ENCODE measurements around the gene EFCC1. TPM values are rescaled to one million over a fixed set of nuclear protein-coding genes. Genes with fewer than 3 reads are reported as not detected.

Gene EFCC1
- total RNA-seq, 2 experiments from 2014 or later = 0.14 to 0.23 TPM

DNA sequence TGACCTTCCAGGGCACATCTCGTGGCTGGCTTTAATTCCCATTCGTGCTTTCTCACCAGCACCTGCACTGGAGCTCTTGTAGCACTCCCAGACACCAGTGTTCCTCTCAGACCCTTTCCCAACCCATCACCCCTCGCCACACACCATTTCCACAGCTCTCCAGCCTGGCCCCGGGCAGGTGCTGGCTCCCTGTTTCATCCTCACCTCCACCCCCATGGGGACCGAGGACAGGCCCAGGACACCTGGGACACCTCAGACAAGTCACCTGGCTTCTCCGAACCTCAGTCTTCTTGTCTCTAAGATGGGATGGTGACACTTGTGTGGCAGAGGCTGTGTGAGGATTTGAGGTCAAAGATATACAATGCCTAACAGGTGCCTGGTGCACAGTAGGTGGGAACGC is 32.0 kb downstream of the EFCC1 start:
- Mint-ChIP-seq H3K27ac (no peak overlapping the region), H3K27me3 (no peaks in the 10 kb centered on the region), H3K4me3 (no peak overlapping the region), H3K36me3 (no peaks in the 10 kb centered on the region), H3K9me3 (no peaks in the 10 kb centered on the region), H3K4me1 (peaks cover 10% of the 10 kb centered on the region)
- DNase-seq (peak; percentile 26), ATAC-seq (ENCODE audit: low read depth) (no peak)
- POLR2A ChIA-PET = no interaction called here

DNA sequence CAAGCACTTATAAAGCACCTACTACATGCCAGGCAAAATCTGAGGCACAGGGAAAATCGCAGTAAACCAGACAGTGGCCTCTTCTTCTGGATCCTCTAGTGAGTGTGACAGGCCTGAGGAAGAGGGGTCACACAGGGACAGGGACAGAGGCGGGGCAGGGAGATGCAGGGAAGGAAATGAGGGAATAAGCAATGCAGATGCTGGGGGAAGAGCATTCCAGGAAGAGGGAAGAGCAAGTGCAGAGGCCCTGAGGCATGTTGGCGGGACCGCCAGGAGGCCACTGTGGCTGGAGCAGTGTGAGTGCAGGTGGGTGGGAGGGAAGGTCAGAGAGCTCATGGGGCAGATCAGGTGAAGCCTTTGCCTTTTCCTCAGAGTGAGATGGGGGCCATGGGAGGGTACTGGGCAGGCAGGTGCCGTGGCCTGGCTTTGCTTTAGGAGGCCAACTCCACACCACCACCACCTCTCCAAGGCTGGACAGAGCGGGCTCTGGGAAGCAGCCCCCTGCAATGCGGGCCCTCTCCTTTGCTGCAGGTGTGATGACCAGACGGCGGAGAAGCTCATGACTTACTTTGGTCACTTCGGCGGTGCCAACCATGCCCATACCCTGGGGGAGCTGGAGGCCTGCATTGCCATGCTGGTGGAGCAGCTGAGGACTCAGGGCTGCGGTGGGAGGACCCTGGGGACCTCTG is 32.7 kb downstream of the EFCC1 start:
- DNase-seq = peak; percentile 25
- Mint-ChIP-seq H3K4me1 (peaks cover 10% of the 10 kb centered on the region), H3K9me3 (no peaks in the 10 kb centered on the region), H3K4me3 (no peak overlapping the region), H3K27ac (no peak overlapping the region), H3K27me3 (no peaks in the 10 kb centered on the region), H3K36me3 (no peaks in the 10 kb centered on the region)
- POLR2A ChIA-PET = no interaction called here
- no peak for ATAC-seq (ENCODE audit: low read depth)

DNA sequence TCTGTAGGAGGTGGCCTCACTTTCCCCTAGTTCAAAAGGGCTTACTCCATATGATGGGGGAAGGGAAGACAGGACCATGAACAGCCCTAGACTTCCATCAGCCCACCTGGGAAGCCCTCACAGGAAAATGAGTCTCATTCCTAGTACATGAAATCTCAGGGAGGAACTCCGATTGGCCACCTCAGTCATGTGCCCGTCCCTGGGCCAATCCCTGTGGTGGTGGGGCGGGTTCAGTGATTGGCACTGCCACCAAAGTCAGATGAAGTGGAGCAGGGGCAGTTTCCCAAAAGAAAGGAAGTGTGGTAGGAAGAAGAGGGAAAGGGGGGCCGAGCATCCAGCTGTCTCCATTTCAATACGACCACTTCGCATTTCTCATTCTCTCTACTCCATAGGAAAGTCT is 33.5 kb downstream of the EFCC1 start:
- POLR2A ChIA-PET = interaction anchor here (1.3 kb wide), 1 partner anchor 9 kb away, joined by 3 read pairs; no protein-coding TSS in a partner anchor
- no peaks in the 10 kb centered on the region for H3K36me3 Mint-ChIP-seq
- H3K27me3 Mint-ChIP-seq = peaks cover under 1% of the 10 kb centered on the region
- DNase-seq (peak; percentile 26), ATAC-seq (ENCODE audit: low read depth) (no peak)
- no peak overlapping the region for H3K4me3 Mint-ChIP-seq
- H3K27ac Mint-ChIP-seq = no peak overlapping the region
- no peaks in the 10 kb centered on the region for H3K9me3 Mint-ChIP-seq
- peaks cover 10% of the 10 kb centered on the region for H3K4me1 Mint-ChIP-seq

DNA sequence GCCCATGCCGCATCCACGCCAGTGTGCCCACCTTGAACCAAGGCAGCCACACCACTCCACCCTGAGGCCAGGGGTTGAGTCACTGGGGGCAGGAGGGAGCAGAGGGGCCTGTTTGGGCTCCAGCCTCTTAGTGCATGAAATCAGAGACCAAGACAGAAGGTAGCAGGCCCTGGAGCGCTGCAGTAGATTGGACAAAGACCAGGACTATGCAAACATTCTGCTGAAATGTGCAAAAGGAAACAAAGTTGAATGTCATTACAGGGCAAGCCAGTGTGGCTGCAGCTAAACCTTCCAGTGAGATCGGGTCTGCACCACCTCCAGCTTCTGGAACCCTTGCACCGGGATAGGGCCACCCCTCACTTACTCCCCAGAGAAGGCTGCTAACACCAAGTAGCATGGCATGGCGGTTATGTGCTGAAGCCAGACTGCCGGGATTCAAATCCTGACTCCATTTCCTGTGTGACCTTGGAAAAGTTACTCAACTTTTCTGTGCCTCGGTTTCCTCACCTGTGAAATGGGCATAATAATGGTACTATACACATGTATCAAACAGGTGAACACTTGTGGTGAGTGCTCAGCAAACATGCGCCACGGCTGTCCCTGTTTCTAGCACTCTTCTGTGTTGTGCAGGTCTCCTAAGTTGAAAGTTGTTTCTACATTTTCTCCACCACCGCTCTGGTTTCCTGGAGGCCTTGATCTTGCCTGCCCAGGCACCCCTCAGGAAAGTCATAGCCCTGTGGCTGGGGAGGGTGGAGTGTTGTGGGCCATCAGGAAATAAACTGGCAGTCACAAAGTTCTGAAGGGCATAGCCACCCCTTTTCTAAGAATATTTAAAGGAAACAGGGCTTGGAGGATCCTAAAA is 34.5 kb downstream of the EFCC1 start:
- ATAC-seq (ENCODE audit: low read depth) = peak; percentile 68
- peaks cover 5% of the 10 kb centered on the region for H3K27me3 Mint-ChIP-seq
- no peaks in the 10 kb centered on the region for H3K36me3 Mint-ChIP-seq
- no peaks in the 10 kb centered on the region for H3K9me3 Mint-ChIP-seq
- DNase-seq = peak; percentile 26
- H3K27ac Mint-ChIP-seq = peak overlapping the region; percentile 51
- peaks cover 10% of the 10 kb centered on the region for H3K4me1 Mint-ChIP-seq
- POLR2A ChIA-PET = interaction anchor here (0.5 to 1.3 kb wide), 2 partner anchors 9 to 10 kb away, joined by 3 read pairs; no protein-coding TSS in a partner anchor
- H3K4me3 Mint-ChIP-seq = peak overlapping the region; percentile 30

- Mint-ChIP-seq H3K9me3 (no peaks in the 10 kb centered on the region), H3K27ac (peak overlapping the region; percentile 51), H3K36me3 (no peaks in the 10 kb centered on the region), H3K4me1 (peaks cover 10% of the 10 kb centered on the region), H3K27me3 (peaks cover 8% of the 10 kb centered on the region), H3K4me3 (no peak overlapping the region)
- peak; percentile 23 for DNase-seq
- POLR2A ChIA-PET = interaction anchor here (0.5 to 1.5 kb wide), 2 partner anchors 9 to 10 kb away, joined by 3 to 6 read pairs; no protein-coding TSS in a partner anchor
- no peak for ATAC-seq (ENCODE audit: low read depth)
Measured at GRCh38 chr3:129036222-129037092, 35.4 kb downstream of the EFCC1 start.

GRCh38 chr3:129037093-129037419 is 36.0 kb downstream of the EFCC1 start:
- peaks cover 11% of the 10 kb centered on the region for H3K27me3 Mint-ChIP-seq
- no peaks in the 10 kb centered on the region for H3K36me3 Mint-ChIP-seq
- no peak overlapping the region for H3K4me3 Mint-ChIP-seq
- ATAC-seq (ENCODE audit: low read depth) = no peak
- no peak overlapping the region for H3K27ac Mint-ChIP-seq
- H3K9me3 Mint-ChIP-seq = no peaks in the 10 kb centered on the region
- peaks cover 10% of the 10 kb centered on the region for H3K4me1 Mint-ChIP-seq
- DNase-seq = no peak
- POLR2A ChIA-PET = interaction anchor here (1.5 kb wide), 1 partner anchor 10 kb away, joined by 6 read pairs; no protein-coding TSS in a partner anchor

- ATAC-seq (ENCODE audit: low read depth) = no peak
Measured at GRCh38 chr3:129038121-129038855, 37.2 kb downstream of the EFCC1 start.

GRCh38 chr3:129039271-129040038 is 38.4 kb downstream of the EFCC1 start:
- POLR2A ChIA-PET = no interaction called here
- peak; percentile 32 for DNase-seq
- Mint-ChIP-seq H3K4me3 (no peak overlapping the region), H3K27ac (no peak overlapping the region), H3K36me3 (peaks cover 2% of the 10 kb centered on the region), H3K9me3 (no peaks in the 10 kb centered on the region), H3K27me3 (peaks cover 18% of the 10 kb centered on the region), H3K4me1 (peaks cover 10% of the 10 kb centered on the region)
- ATAC-seq (ENCODE audit: low read depth) = no peak

More at GRCh38 chr3:129038121-129038855, 37.2 kb downstream of the EFCC1 start:
- H3K36me3 Mint-ChIP-seq = no peaks in the 10 kb centered on the region
- DNase-seq = peak; percentile 15
- H3K4me3 Mint-ChIP-seq = no peak overlapping the region
- H3K27me3 Mint-ChIP-seq = peaks cover 18% of the 10 kb centered on the region
- no peak overlapping the region for H3K27ac Mint-ChIP-seq
- no peaks in the 10 kb centered on the region for H3K9me3 Mint-ChIP-seq
- POLR2A ChIA-PET = no interaction called here
- H3K4me1 Mint-ChIP-seq = peaks cover 10% of the 10 kb centered on the region

DNA sequence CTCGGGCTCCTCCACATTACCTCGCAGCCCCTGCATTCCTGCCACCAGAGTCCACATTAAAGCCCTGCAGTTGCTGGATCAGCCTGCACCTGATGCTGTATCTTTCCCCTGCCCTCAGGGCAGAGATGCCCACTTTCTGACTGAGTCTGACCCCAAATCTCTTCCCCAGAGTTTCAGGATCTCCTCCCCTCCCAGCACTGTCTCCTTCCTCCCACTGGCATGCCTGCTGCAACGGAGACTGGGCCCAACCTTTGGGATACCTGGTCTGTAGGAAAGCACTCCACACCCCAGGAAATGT is 38.9 kb downstream of the EFCC1 start:
- Mint-ChIP-seq H3K9me3 (no peaks in the 10 kb centered on the region), H3K36me3 (peaks cover 2% of the 10 kb centered on the region), H3K4me3 (no peak overlapping the region), H3K27me3 (peaks cover 18% of the 10 kb centered on the region), H3K27ac (no peak overlapping the region), H3K4me1 (peaks cover 10% of the 10 kb centered on the region)
- ATAC-seq (ENCODE audit: low read depth) (no peak), DNase-seq (no peak)
- POLR2A ChIA-PET = no interaction called here

GRCh38 chr3:129040579-129041300 is 39.6 kb downstream of the EFCC1 start:
- no peaks in the 10 kb centered on the region for H3K9me3 Mint-ChIP-seq
- no peak overlapping the region for H3K27ac Mint-ChIP-seq
- ATAC-seq (ENCODE audit: low read depth) = no peak
- H3K36me3 Mint-ChIP-seq = peaks cover 2% of the 10 kb centered on the region
- peaks cover 20% of the 10 kb centered on the region for H3K27me3 Mint-ChIP-seq
- POLR2A ChIA-PET = interaction anchor here (1.0 kb wide), 1 partner anchor 81 kb away, joined by 3 read pairs; no protein-coding TSS in a partner anchor
- H3K4me3 Mint-ChIP-seq = no peak overlapping the region
- peaks cover 4% of the 10 kb centered on the region for H3K4me1 Mint-ChIP-seq
- DNase-seq = no peak

GRCh38 chr3:129045675-129046036 is 44.6 kb downstream of the EFCC1 start:
- Mint-ChIP-seq H3K36me3 (peaks cover 8% of the 10 kb centered on the region), H3K4me3 (peak overlapping the region; percentile 37), H3K4me1 (peaks cover 2% of the 10 kb centered on the region), H3K27me3 (peaks cover 17% of the 10 kb centered on the region), H3K9me3 (peaks cover 5% of the 10 kb centered on the region), H3K27ac (no peak overlapping the region)
- peak; percentile 73 for DNase-seq
- peak; percentile 93 for ATAC-seq (ENCODE audit: low read depth)
- POLR2A ChIA-PET = no interaction called here
